Choroid plexus epithelial cell (primary cell): ENCODE results near the gene ABCF2.

Experiments
- DNase-seq: peaks from one replicate; pipeline ENCODE4 v3.0.0-alpha.2; 2010; ENCODE audit warnings: low read depth
- H3K4me3 ChIP-seq: 2 replicates; pipeline ENCODE4 v1.5.1; 2011; ENCODE audit warnings: low read depth, mild to moderate bottlenecking, control low read depth, low read length, moderate library complexity
- CTCF ChIP-seq: conservative IDR thresholded peaks from 2 replicates; pipeline ENCODE4 v1.5.1; 2011; ENCODE audit warnings: low read depth, mild to moderate bottlenecking, control low read depth, inconsistent platforms, low read length, moderate library complexity

Gene ABCF2

GRCh38 chr7:151252561-151252835 is 25.5 kb upstream of the ABCF2 start:
- no peak for DNase-seq
- H3K4me3 ChIP-seq, result peak overlapping the region; percentile 74
- no peak for TF ChIP-seq CTCF

GRCh38 chr7:151251689-151252560 is 24.9 kb upstream of the ABCF2 start:
- peak overlapping the region; percentile 74 for H3K4me3 ChIP-seq
- DNase-seq, result peak; percentile 80
- TF ChIP-seq CTCF, result no peak

GRCh38 chr7:151251328-151251688 is 24.3 kb upstream of the ABCF2 start:
- TF ChIP-seq CTCF, result no peak
- peak; percentile 25 for DNase-seq
- peak overlapping the region; percentile 74 for H3K4me3 ChIP-seq

- DNase-seq, result no peak
- TF ChIP-seq CTCF, result no peak
- H3K4me3 ChIP-seq, result no peak overlapping the region
Observed at GRCh38 chr7:151250181-151251132, 23.5 kb upstream of the ABCF2 start.

GRCh38 chr7:151249732-151250072 is 22.7 kb upstream of the ABCF2 start:
- peak; percentile 58 for DNase-seq

GRCh38 chr7:151249034-151249731 is 22.2 kb upstream of the ABCF2 start:
- peak; percentile 53 for DNase-seq
- peak overlapping the region; percentile 76 for H3K4me3 ChIP-seq
- TF ChIP-seq CTCF, result no peak

More at GRCh38 chr7:151249732-151250072, 22.7 kb upstream of the ABCF2 start:
- H3K4me3 ChIP-seq, result peak overlapping the region; percentile 11
- TF ChIP-seq CTCF, result no peak
